Cardiac muscle cell (in vitro differentiated cells and primary cell): ENCODE results near the gene PIEZO1. TPM values are rescaled to one million over a fixed set of nuclear protein-coding genes. Genes with fewer than 3 reads are reported as not detected.
A peak's percentile ranks its signal among the peaks of the same experiment; 100 is the strongest.

Source experiments
- DNase-seq, 2 donors: peaks; one replicate each; pipeline versions ENCODE4 v3.0.0 to v3.0.0-alpha.2; 2010 to 2017; ENCODE audit warnings: low read depth in 1 of 2, low spot score in 1 of 2
- H3K27ac ChIP-seq: fragments of 200-600 bp; sonication (generic); 2 replicates; pipeline ENCODE4 v1.5.1; 2016
- H3K27me3 ChIP-seq: fragments of 200-600 bp; sonication (generic); 2 replicates; pipeline ENCODE4 v1.6.0; 2016; ENCODE audit warnings: control low read depth
- H3K36me3 ChIP-seq: fragments of 200-600 bp; sonication (generic); 2 replicates; pipeline ENCODE4 v1.5.1; 2016; ENCODE audit warnings: control low read depth
- H3K4me1 ChIP-seq: fragments of 200-600 bp; sonication (generic); 2 replicates; pipeline ENCODE4 v1.8.1; 2017; ENCODE audit warnings: low read depth, mild to moderate bottlenecking, mixed run types
- H3K4me3 ChIP-seq: fragments of 200-600 bp; sonication (generic); 2 replicates; pipeline ENCODE4 v1.5.1; 2016; ENCODE audit warnings: mild to moderate bottlenecking
- H3K9me3 ChIP-seq: fragments of 200-600 bp; sonication (generic); 2 replicates; pipeline ENCODE4 v1.5.1; 2017; ENCODE audit warnings: low read depth, mild to moderate bottlenecking, control low read depth
- CTCF ChIP-seq: IDR thresholded peaks from 2 replicates; pipeline ENCODE4 v1.5.1; 2012; ENCODE audit warnings: low read depth, mild to moderate bottlenecking, low read length
- polyA plus RNA-seq: library from polyadenylated mRNA; unstranded; fragments of >200 nt; fragmentation: Nextera tagmentation; extraction: Ambion mirVana; gene quantifications from 2 replicates; pipeline ENCODE4 v1.2.1, GENCODE V29; 2016
- total RNA-seq: library from RNA; depleted of rRNA; stranded (reverse); fragments of >200 nt; gene quantifications from 2 replicates; pipeline ENCODE4 v1.2.3, GENCODE V29; 2016

Gene PIEZO1
- total and polyA plus RNA-seq, 2 experiments from 2014 or later, result 32.7 to 121 TPM

- Histone ChIP-seq H3K4me3 (no peak overlapping the region), H3K27ac (no peak overlapping the region)
- TF ChIP-seq CTCF, result no peak
Measured at GRCh38 chr16:88830258-88830657, 45.2 kb upstream of the PIEZO1 start.

GRCh38 chr16:88828711-88829110 is 43.7 kb upstream of the PIEZO1 start:
- H3K27me3 ChIP-seq, result no peaks in the 10 kb centered on the region
- no peak overlapping the region for H3K27ac ChIP-seq
- no peaks in the 10 kb centered on the region for H3K9me3 ChIP-seq
- no peaks in the 10 kb centered on the region for H3K4me1 ChIP-seq
- no peak for DNase-seq
- no peak for TF ChIP-seq CTCF
- H3K36me3 ChIP-seq, result no peaks in the 10 kb centered on the region
- no peak overlapping the region for H3K4me3 ChIP-seq

More at GRCh38 chr16:88830258-88830657, 45.2 kb upstream of the PIEZO1 start:
- Histone ChIP-seq H3K27me3 (no peaks in the 10 kb centered on the region), H3K9me3 (no peaks in the 10 kb centered on the region), H3K36me3 (peaks cover under 1% of the 10 kb centered on the region), H3K4me1 (no peaks in the 10 kb centered on the region)
- peak; percentile 21 to 34 for DNase-seq

GRCh38 chr16:88827727-88828126 is 42.7 kb upstream of the PIEZO1 start:
- no peaks in the 10 kb centered on the region for H3K4me1 ChIP-seq
- DNase-seq, result no peak
- no peak for TF ChIP-seq CTCF
- no peaks in the 10 kb centered on the region for H3K36me3 ChIP-seq
- H3K4me3 ChIP-seq, result no peak overlapping the region
- no peaks in the 10 kb centered on the region for H3K27me3 ChIP-seq
- no peaks in the 10 kb centered on the region for H3K9me3 ChIP-seq
- no peak overlapping the region for H3K27ac ChIP-seq

GRCh38 chr16:88826070-88826840 is 41.2 kb upstream of the PIEZO1 start:
- no peaks in the 10 kb centered on the region for H3K9me3 ChIP-seq
- no peaks in the 10 kb centered on the region for H3K36me3 ChIP-seq
- H3K27me3 ChIP-seq, result no peaks in the 10 kb centered on the region
- no peak for DNase-seq
- H3K4me1 ChIP-seq, result no peaks in the 10 kb centered on the region
- TF ChIP-seq CTCF, result no peak
- H3K27ac ChIP-seq, result no peak overlapping the region
- no peak overlapping the region for H3K4me3 ChIP-seq

GRCh38 chr16:88825146-88825545 is 40.1 kb upstream of the PIEZO1 start:
- Histone ChIP-seq H3K4me3 (no peak overlapping the region), H3K4me1 (no peaks in the 10 kb centered on the region), H3K27me3 (no peaks in the 10 kb centered on the region), H3K27ac (no peak overlapping the region), H3K9me3 (no peaks in the 10 kb centered on the region), H3K36me3 (no peaks in the 10 kb centered on the region)
- no peak for TF ChIP-seq CTCF
- no peak for DNase-seq
